GM18951 (cell line): ENCODE data around the gene HLA-DPA1.

Source experiments
- POLR2A ChIP-seq: IDR thresholded peaks from 4 replicates; pipeline ENCODE4 v1.6.1; 2011; ENCODE audit warnings: mild to moderate bottlenecking; ENCODE audit not compliant: insufficient read length, insufficient read depth; ENCODE audit errors: extremely low read depth
- in situ Hi-C: fragments of 300-500 bp; cut with MboI; formaldehyde crosslinking; loops from one replicate; pipeline ENCODE4 v1.12.0; 2022; ENCODE audit warnings: low sequenced_read_pairs, mixed read lengths, inconsistent platforms; ENCODE audit not compliant: unreplicated experiment

HLA-DPA1 gene

GRCh38 chr6:33029328-33030184 lies 43.9 kb downstream of the HLA-DPA1 start:
- in situ Hi-C loops, result loop anchor here (5.0 kb wide), 1 partner anchor 38 kb away; no protein-coding TSS in a partner anchor
- TF ChIP-seq POLR2A, result peak; percentile 56

- in situ Hi-C loops, result loop anchor here (5.0 kb wide), 1 partner anchor 39 kb away; no protein-coding TSS in a partner anchor
- TF ChIP-seq POLR2A, result no peak
Observed at GRCh38 chr6:33028220-33028849, 45.1 kb downstream of the HLA-DPA1 start.

- in situ Hi-C loops, result no loop called here
- TF ChIP-seq POLR2A, result no peak
Observed at GRCh38 chr6:33024521-33024920, 48.9 kb downstream of the HLA-DPA1 start.

GRCh38 chr6:33023536-33023935 lies 49.9 kb downstream of the HLA-DPA1 start:
- in situ Hi-C loops, result no loop called here
- no peak for TF ChIP-seq POLR2A

GRCh38 chr6:33021917-33022316 lies 51.5 kb downstream of the HLA-DPA1 start:
- TF ChIP-seq POLR2A, result no peak
- in situ Hi-C loops, result no loop called here

- TF ChIP-seq POLR2A, result no peak
- in situ Hi-C loops, result no loop called here
Observed at GRCh38 chr6:33019372-33019771, 54.1 kb downstream of the HLA-DPA1 start.

GRCh38 chr6:33018904-33019303 lies 54.5 kb downstream of the HLA-DPA1 start:
- in situ Hi-C loops, result no loop called here
- TF ChIP-seq POLR2A, result peak; percentile 22

GRCh38 chr6:33018418-33018817 lies 55.0 kb downstream of the HLA-DPA1 start:
- TF ChIP-seq POLR2A, result no peak
- in situ Hi-C loops, result no loop called here

GRCh38 chr6:33017694-33018353 lies 55.6 kb downstream of the HLA-DPA1 start:
- no peak for TF ChIP-seq POLR2A
- in situ Hi-C loops, result no loop called here

GRCh38 chr6:33017018-33017417 lies 56.4 kb downstream of the HLA-DPA1 start:
- in situ Hi-C loops, result no loop called here
- TF ChIP-seq POLR2A, result no peak

- in situ Hi-C loops, result no loop called here
- no peak for TF ChIP-seq POLR2A
Observed at GRCh38 chr6:33015798-33016197, 57.7 kb downstream of the HLA-DPA1 start.

- TF ChIP-seq POLR2A, result no peak
- in situ Hi-C loops, result no loop called here
Observed at GRCh38 chr6:33014841-33015634, 58.4 kb downstream of the HLA-DPA1 start.
